H1 (cell line): Measurements from ENCODE around the gene AMMECR1L. TPM values are rescaled to one million over a fixed set of nuclear protein-coding genes. Genes with fewer than 3 reads are reported as not detected.

ENCODE experiments used
- CTCF ChIA-PET: fragments of 300-600 bp; sonication (Branson Sonifier 250); formaldehyde crosslinking; loops from one replicate; lab custom pipeline; 2021; ENCODE audit not compliant: partially characterized antibody; lab: Charles Lee
- POLR2A ChIA-PET: fragments of 300-600 bp; sonication (Branson Sonifier 250); formaldehyde crosslinking; loops from one replicate; lab custom pipeline; 2021; ENCODE audit warnings: inconsistent platforms; ENCODE audit not compliant: partially characterized antibody; lab: Charles Lee
- DNase-seq, 2 experiments: peaks; one replicate each; pipeline versions ENCODE4 v3.0.0 to v3.0.0-alpha.2; 2010 to 2022; ENCODE audit warnings: low spot score in 2 of 2, low read depth in 1 of 2, mixed read lengths in 1 of 2
- FAIRE-seq: peaks from 2 replicates; lab custom pipeline; 2011; peaks lifted over from hg19 to GRCh38; lab: Jason Lieb, UNC
- H2AFZ ChIP-seq: 2 replicates; pipeline ENCODE4 v1.8.1; 2012; ENCODE audit warnings: low read length, inconsistent platforms
- H2AK5ac ChIP-seq: 2 replicates; pipeline ENCODE4 v1.6.1; 2013; ENCODE audit warnings: low read depth, low read length
- H2BK120ac ChIP-seq: replicated peaks from 2 replicates; pipeline ENCODE3; 2013; ENCODE audit warnings: low read depth, low read length, inconsistent platforms
- H2BK12ac ChIP-seq: 2 replicates; pipeline ENCODE4 v1.6.1; 2013; ENCODE audit warnings: low read depth, low read length
- H2BK15ac ChIP-seq: 2 replicates; pipeline ENCODE4 v1.6.1; 2013; ENCODE audit warnings: low read length
- H2BK20ac ChIP-seq: 2 replicates; pipeline ENCODE4 v1.6.1; 2013; ENCODE audit warnings: low read length
- H2BK5ac ChIP-seq: 2 replicates; pipeline ENCODE4 v1.6.1; 2013; ENCODE audit warnings: low read depth, low read length
- H3K14ac ChIP-seq: 2 replicates; pipeline ENCODE4 v1.6.1; 2013; ENCODE audit warnings: inconsistent platforms; ENCODE audit not compliant: insufficient read length
- H3K18ac ChIP-seq: 2 replicates; pipeline ENCODE4 v1.6.1; 2013; ENCODE audit warnings: low read length; ENCODE audit errors: extremely low read depth
- H3K23ac ChIP-seq: 2 replicates; pipeline ENCODE4 v1.6.1; 2013; ENCODE audit warnings: inconsistent platforms; ENCODE audit not compliant: insufficient read length
- H3K23me2 ChIP-seq: 2 replicates; pipeline ENCODE4 v1.6.1; 2013; ENCODE audit warnings: low read depth, low read length
- H3K27ac ChIP-seq: 2 replicates; pipeline ENCODE4 v1.6.1; 2011; ENCODE audit warnings: low read depth, low read length, inconsistent platforms
- H3K27me3 ChIP-seq, 4 experiments: replicated peaks in 1 of 4; 1 replicate in 1 of 4; 2 replicates in 3 of 4; pipeline versions ENCODE4 v1.6.1 to v1.8.1; 2011 to 2013; ENCODE audit warnings: low read length in 3 of 4, mild to moderate bottlenecking in 3 of 4, inconsistent platforms in 2 of 4, mixed read lengths in 2 of 4, moderate library complexity in 1 of 4; ENCODE audit not compliant: control insufficient read depth in 3 of 4, insufficient read depth in 3 of 4; ENCODE audit errors: extremely low read depth in 1 of 4
- H3K36me3 ChIP-seq, 4 experiments: 2 replicates each; pipeline versions ENCODE4 v1.6.1 to v1.8.1; 2011 to 2013; ENCODE audit warnings: mild to moderate bottlenecking in 4 of 4, low read length in 3 of 4, moderate library complexity in 2 of 4, control low read depth in 1 of 4, inconsistent platforms in 1 of 4; ENCODE audit not compliant: insufficient read depth in 4 of 4, control insufficient read depth in 2 of 4
- H3K4ac ChIP-seq: replicated peaks from 2 replicates; pipeline ENCODE3; 2013; ENCODE audit warnings: low read length, low read depth, mixed read lengths, inconsistent platforms; ENCODE audit not compliant: insufficient read length
- H3K4me1 ChIP-seq, 4 experiments: replicated peaks in 1 of 4; 1 replicate in 1 of 4; 2 replicates in 3 of 4; pipeline versions ENCODE4 v1.6.1 to v1.8.1; 2011 to 2013; ENCODE audit warnings: low read length in 3 of 4, inconsistent platforms in 2 of 4, mixed read lengths in 1 of 4; ENCODE audit not compliant: insufficient read depth in 4 of 4, control insufficient read depth in 3 of 4
- H3K4me2 ChIP-seq, 2 experiments: 2 replicates each; pipeline versions ENCODE4 v1.6.1 to v1.8.1; 2011 to 2013; ENCODE audit warnings: low read depth in 2 of 2, low read length in 2 of 2, control low read depth in 1 of 2, inconsistent platforms in 1 of 2, mild to moderate bottlenecking in 1 of 2; ENCODE audit not compliant: insufficient read depth in 1 of 2
- H3K4me3 ChIP-seq, 4 experiments: fragments of 200-600, 300-600 bp in 1 of 4; sonication (generic), shearing (Covaris generic), sonication (Bioruptor Twin) in 1 of 4; 2 replicates each; pipeline versions ENCODE4 v1.5.1 to v1.8.1; 2011 to 2016; ENCODE audit warnings: low read length in 4 of 4, low read depth in 3 of 4, control low read depth in 2 of 4, inconsistent platforms in 2 of 4, mild to moderate bottlenecking in 2 of 4, mixed read lengths in 1 of 4, moderate library complexity in 1 of 4; ENCODE audit not compliant: insufficient read depth in 2 of 4; ENCODE audit errors: extremely low read depth in 1 of 4
- H3K56ac ChIP-seq: replicated peaks from 2 replicates; pipeline ENCODE3; 2013; ENCODE audit warnings: low read depth, mild to moderate bottlenecking, mixed read lengths, low read length, inconsistent platforms; ENCODE audit not compliant: insufficient read length
- H3K79me1 ChIP-seq: 2 replicates; pipeline ENCODE4 v1.6.1; 2013; ENCODE audit warnings: low read depth, low read length, control low read depth
- H3K79me2 ChIP-seq, 2 experiments: 2 replicates each; pipeline versions ENCODE4 v1.6.1 to v1.8.1; 2012 to 2013; ENCODE audit warnings: low read length in 2 of 2, mild to moderate bottlenecking in 2 of 2, inconsistent platforms in 1 of 2; ENCODE audit not compliant: insufficient read depth in 2 of 2, control insufficient read depth in 1 of 2
- H3K9ac ChIP-seq, 4 experiments: replicated peaks in 1 of 4; 1 replicate in 1 of 4; 2 replicates in 3 of 4; pipeline versions ENCODE4 v1.6.1 to v1.8.1; 2011 to 2013; ENCODE audit warnings: low read depth in 3 of 4, low read length in 3 of 4, control low read depth in 2 of 4, mild to moderate bottlenecking in 2 of 4, moderate library complexity in 2 of 4, inconsistent platforms in 1 of 4; ENCODE audit errors: extremely low read depth in 1 of 4
- H3K9me3 ChIP-seq, 2 experiments: 2 replicates each; pipeline versions ENCODE4 v1.6.1 to v1.8.1; 2012 to 2013; ENCODE audit warnings: mild to moderate bottlenecking in 2 of 2, moderate library complexity in 2 of 2, control low read depth in 1 of 2, inconsistent platforms in 1 of 2, low read depth in 1 of 2, low read length in 1 of 2, mixed read lengths in 1 of 2; ENCODE audit not compliant: insufficient read depth in 2 of 2
- H4K20me1 ChIP-seq, 2 experiments: replicated peaks in 1 of 2; 2 replicates each; pipeline versions ENCODE3 to v1.8.1; 2011 to 2013; ENCODE audit warnings: inconsistent platforms in 2 of 2, low read length in 2 of 2, mild to moderate bottlenecking in 1 of 2; ENCODE audit not compliant: insufficient read depth in 2 of 2, control insufficient read depth in 1 of 2
- H4K5ac ChIP-seq: 2 replicates; pipeline ENCODE4 v1.6.1; 2013; ENCODE audit warnings: low read length, low read depth, mixed read lengths, inconsistent platforms; ENCODE audit not compliant: insufficient read length
- H4K8ac ChIP-seq: 2 replicates; pipeline ENCODE4 v1.8.0; 2013; ENCODE audit warnings: mild to moderate bottlenecking, moderate library complexity, low read length, inconsistent platforms; ENCODE audit not compliant: insufficient read depth; ENCODE audit errors: extremely low read depth
- H4K91ac ChIP-seq: replicated peaks from 2 replicates; pipeline ENCODE3; 2013; ENCODE audit warnings: low read length, mixed read lengths, inconsistent platforms; ENCODE audit not compliant: insufficient read length
- RAD21 ChIP-seq, 2 experiments: IDR thresholded peaks in 1 of 2; conservative IDR thresholded peaks in 1 of 2; 2 replicates each; pipeline ENCODE4 v1.6.1; 2011; ENCODE audit warnings: low read depth in 2 of 2, low read length in 2 of 2, improper control_type of control experiment in 1 of 2, inconsistent platforms in 1 of 2, mild to moderate bottlenecking in 1 of 2, moderate library complexity in 1 of 2
- SIX5 ChIP-seq: IDR thresholded peaks from 2 replicates; pipeline ENCODE4 v1.6.1; 2011; ENCODE audit warnings: mild to moderate bottlenecking, low read depth, low read length
- WGBS, 2 experiments: shearing (Covaris generic) in 1 of 2; methylation state at CpG; one replicate each; pipeline versions ENCODE4 v1.1.6 to v1.1.7; 2013 to 2015; ENCODE audit warnings: low lambda C conversion rate in 2 of 2, mixed read lengths in 2 of 2, inconsistent platforms in 1 of 2, low coverage in 1 of 2, missing lambda C conversion rate in 1 of 2; ENCODE audit not compliant: insufficient replicate concordance in 2 of 2, insufficient coverage in 1 of 2, insufficient read length in 1 of 2; ENCODE audit errors: extremely low coverage in 1 of 2, missing lambda C conversion rate in 1 of 2; 5-methylcytosine and 5-hydroxymethylcytosine counted together
- polyA plus RNA-seq, 7 experiments: library from polyadenylated mRNA; depleted of rRNA in 3 of 7; stranded (reverse) in 5 of 7; unstranded in 2 of 7; fragments of >200 nt in 5 of 7; fragments of 200-250 nt in 2 of 7; gene quantifications; 1 replicate in 5 of 7; 2 replicates in 1 of 7; 4 replicates in 1 of 7; pipeline versions ENCODE4 v1.2.1 to v1.2.3, GENCODE V29; 2011 to 2013; ENCODE audit warnings: missing spikeins in 2 of 7, mixed read lengths in 2 of 7
- total RNA-seq: library from RNA; stranded (reverse); fragmentation: NEBNext Ultra II Directional; extraction: Animal tissue kit (Norgen Biotek cat#: 25700); gene quantifications from 2 replicates; pipeline ENCODE4 v1.2.1, GENCODE V29; 2021
- TF ChIP-seq, protein P1 (sequence below), 3 experiments: IDR thresholded peaks; 1 replicate in 2 of 3; 2 replicates in 1 of 3; pipeline versions ENCODE4 v1.5.1 to v1.6.1; 2011; ENCODE audit warnings: low read length in 3 of 3, mild to moderate bottlenecking in 3 of 3, inconsistent platforms in 2 of 3, low read depth in 1 of 3, moderate library complexity in 1 of 3; ENCODE audit not compliant: insufficient read depth in 1 of 3; ENCODE audit errors: control extremely low read depth in 1 of 3

The AMMECR1L gene
- total and polyA plus RNA-seq, 2 of the 8 experiments (the other 6 are each of a cell fraction or from before 2014, with no cell fraction given), result 10.1 to 18.8 TPM

DNA sequence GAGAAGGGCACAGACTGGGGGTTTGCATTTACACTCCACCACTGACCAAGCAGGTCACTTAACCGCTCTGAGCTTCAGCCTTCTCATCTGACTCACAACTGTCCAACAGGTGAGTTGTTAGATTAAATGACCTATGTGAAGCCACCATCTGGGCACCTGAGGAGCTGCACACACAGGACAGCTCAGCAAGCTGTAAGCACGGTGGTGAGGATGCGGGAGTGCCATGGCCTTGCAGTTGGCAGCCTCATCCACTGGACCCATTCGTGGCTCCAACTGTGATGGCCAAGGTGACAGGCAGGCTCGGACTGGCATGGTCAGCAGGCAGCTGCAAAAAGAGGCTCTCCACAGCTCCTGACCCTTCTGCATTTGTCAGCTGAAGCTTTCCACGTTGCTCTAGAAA lies 23.3 kb upstream of the AMMECR1L start:
- no peak overlapping the region for H4K91ac ChIP-seq
- H3K4me1 ChIP-seq, result peaks cover 0 to 3% (median 0%) of the 10 kb centered on the region in 4 experiments; a peak in 2 of 7 replicates
- H2BK12ac ChIP-seq, result no peak overlapping the region
- H3K27me3 ChIP-seq, result no peaks in the 10 kb centered on the region; a peak in 1 of 7 replicates
- H3K9ac ChIP-seq, result no peak overlapping the region
- no peaks in the 10 kb centered on the region for H3K79me1 ChIP-seq
- H3K4me3 ChIP-seq, result no peak overlapping the region
- no peaks in the 10 kb centered on the region for H3K36me3 ChIP-seq
- no peak overlapping the region for H2AK5ac ChIP-seq
- 84% methylated on average over 6 of the region's 6 CpGs; no CpG with 5 or more reads in 1 of the 2 experiments for WGBS, 2 experiments
- no peak overlapping the region for H3K4me2 ChIP-seq
- no peak overlapping the region for H3K23ac ChIP-seq
- no peaks in the 10 kb centered on the region for H3K23me2 ChIP-seq
- peak overlapping the region; percentile 55; the same call in 1 of the 2 replicates for H2BK15ac ChIP-seq
- H3K9me3 ChIP-seq, result no peaks in the 10 kb centered on the region
- no peak overlapping the region for H4K8ac ChIP-seq
- no peak overlapping the region for H2BK120ac ChIP-seq
- H2AFZ ChIP-seq, result no peak overlapping the region
- no peaks in the 10 kb centered on the region for H3K79me2 ChIP-seq
- H4K5ac ChIP-seq, result no peak overlapping the region
- no peak overlapping the region for H3K18ac ChIP-seq
- CTCF ChIA-PET, result interaction anchor here (0.5 to 1.3 kb wide), 12 partner anchors 9 to 244 kb away, joined by 3 to 7 read pairs (median 4); no protein-coding TSS in a partner anchor
- no peak overlapping the region for H2BK20ac ChIP-seq
- H3K14ac ChIP-seq, result no peak overlapping the region
- H3K4ac ChIP-seq, result no peak overlapping the region
- TF ChIP-seq RAD21 (IDR thresholded peaks at IDR 0.05 in 1 of 2, conservative IDR thresholded peaks at IDR 0.05 in 1 of 2; ENCODE audit: low read depth in 2 of 2, low read length in 2 of 2) (peak; percentile 4 to 12; a peak in 1 of 4 replicates), SIX5 (no peak)
- TF ChIP-seq, protein P1, sequence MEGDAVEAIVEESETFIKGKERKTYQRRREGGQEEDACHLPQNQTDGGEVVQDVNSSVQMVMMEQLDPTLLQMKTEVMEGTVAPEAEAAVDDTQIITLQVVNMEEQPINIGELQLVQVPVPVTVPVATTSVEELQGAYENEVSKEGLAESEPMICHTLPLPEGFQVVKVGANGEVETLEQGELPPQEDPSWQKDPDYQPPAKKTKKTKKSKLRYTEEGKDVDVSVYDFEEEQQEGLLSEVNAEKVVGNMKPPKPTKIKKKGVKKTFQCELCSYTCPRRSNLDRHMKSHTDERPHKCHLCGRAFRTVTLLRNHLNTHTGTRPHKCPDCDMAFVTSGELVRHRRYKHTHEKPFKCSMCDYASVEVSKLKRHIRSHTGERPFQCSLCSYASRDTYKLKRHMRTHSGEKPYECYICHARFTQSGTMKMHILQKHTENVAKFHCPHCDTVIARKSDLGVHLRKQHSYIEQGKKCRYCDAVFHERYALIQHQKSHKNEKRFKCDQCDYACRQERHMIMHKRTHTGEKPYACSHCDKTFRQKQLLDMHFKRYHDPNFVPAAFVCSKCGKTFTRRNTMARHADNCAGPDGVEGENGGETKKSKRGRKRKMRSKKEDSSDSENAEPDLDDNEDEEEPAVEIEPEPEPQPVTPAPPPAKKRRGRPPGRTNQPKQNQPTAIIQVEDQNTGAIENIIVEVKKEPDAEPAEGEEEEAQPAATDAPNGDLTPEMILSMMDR (IDR thresholded peaks at IDR 0.05; ENCODE audit: control extremely low read depth in 1 of 3, insufficient read depth in 1 of 3, low read depth in 1 of 3, low read length in 3 of 3), result peak in 1 of 3 experiments; percentile 43; a peak in 1 of 4 replicates
- TF ChIP-seq, all 59 proteins: peak for 2
- Histone ChIP-seq H3K27ac (no peak overlapping the region), H3K56ac (no peak overlapping the region), H4K20me1 (no peaks in the 10 kb centered on the region), H2BK5ac (no peak overlapping the region)
- DNase-seq (no peak), FAIRE-seq (no peak)
- POLR2A ChIA-PET, result no interaction called here
